H1 (cell line): ENCODE results near the gene STEAP1B. TPM values are rescaled to one million over a fixed set of nuclear protein-coding genes. Genes with fewer than 3 reads are reported as not detected.

Experiments
- CTCF ChIA-PET: fragments of 300-600 bp; sonication (Branson Sonifier 250); formaldehyde crosslinking; loops from one replicate; lab custom pipeline; 2021; ENCODE audit not compliant: partially characterized antibody; lab: Charles Lee
- POLR2A ChIA-PET: fragments of 300-600 bp; sonication (Branson Sonifier 250); formaldehyde crosslinking; loops from one replicate; lab custom pipeline; 2021; ENCODE audit warnings: inconsistent platforms; ENCODE audit not compliant: partially characterized antibody; lab: Charles Lee
- DNase-seq, 2 experiments: peaks; one replicate each; pipeline versions ENCODE4 v3.0.0 to v3.0.0-alpha.2; 2010 to 2022; ENCODE audit warnings: low spot score in 2 of 2, low read depth in 1 of 2, mixed read lengths in 1 of 2
- FAIRE-seq: peaks from 2 replicates; lab custom pipeline; 2011; peaks lifted over from hg19 to GRCh38; lab: Jason Lieb, UNC
- H2AFZ ChIP-seq: 2 replicates; pipeline ENCODE4 v1.8.1; 2012; ENCODE audit warnings: low read length, inconsistent platforms
- H2AK5ac ChIP-seq: 2 replicates; pipeline ENCODE4 v1.6.1; 2013; ENCODE audit warnings: low read depth, low read length
- H2BK120ac ChIP-seq: replicated peaks from 2 replicates; pipeline ENCODE3; 2013; ENCODE audit warnings: low read depth, low read length, inconsistent platforms
- H2BK12ac ChIP-seq: 2 replicates; pipeline ENCODE4 v1.6.1; 2013; ENCODE audit warnings: low read depth, low read length
- H2BK15ac ChIP-seq: 2 replicates; pipeline ENCODE4 v1.6.1; 2013; ENCODE audit warnings: low read length
- H2BK20ac ChIP-seq: 2 replicates; pipeline ENCODE4 v1.6.1; 2013; ENCODE audit warnings: low read length
- H2BK5ac ChIP-seq: 2 replicates; pipeline ENCODE4 v1.6.1; 2013; ENCODE audit warnings: low read depth, low read length
- H3K14ac ChIP-seq: 2 replicates; pipeline ENCODE4 v1.6.1; 2013; ENCODE audit warnings: inconsistent platforms; ENCODE audit not compliant: insufficient read length
- H3K18ac ChIP-seq: 2 replicates; pipeline ENCODE4 v1.6.1; 2013; ENCODE audit warnings: low read length; ENCODE audit errors: extremely low read depth
- H3K23ac ChIP-seq: 2 replicates; pipeline ENCODE4 v1.6.1; 2013; ENCODE audit warnings: inconsistent platforms; ENCODE audit not compliant: insufficient read length
- H3K23me2 ChIP-seq: 2 replicates; pipeline ENCODE4 v1.6.1; 2013; ENCODE audit warnings: low read depth, low read length
- H3K27ac ChIP-seq: 2 replicates; pipeline ENCODE4 v1.6.1; 2011; ENCODE audit warnings: low read depth, low read length, inconsistent platforms
- H3K27me3 ChIP-seq, 4 experiments: replicated peaks in 1 of 4; 1 replicate in 1 of 4; 2 replicates in 3 of 4; pipeline versions ENCODE4 v1.6.1 to v1.8.1; 2011 to 2013; ENCODE audit warnings: low read length in 3 of 4, mild to moderate bottlenecking in 3 of 4, inconsistent platforms in 2 of 4, mixed read lengths in 2 of 4, moderate library complexity in 1 of 4; ENCODE audit not compliant: control insufficient read depth in 3 of 4, insufficient read depth in 3 of 4; ENCODE audit errors: extremely low read depth in 1 of 4
- H3K36me3 ChIP-seq, 4 experiments: 2 replicates each; pipeline versions ENCODE4 v1.6.1 to v1.8.1; 2011 to 2013; ENCODE audit warnings: mild to moderate bottlenecking in 4 of 4, low read length in 3 of 4, moderate library complexity in 2 of 4, control low read depth in 1 of 4, inconsistent platforms in 1 of 4; ENCODE audit not compliant: insufficient read depth in 4 of 4, control insufficient read depth in 2 of 4
- H3K4ac ChIP-seq: replicated peaks from 2 replicates; pipeline ENCODE3; 2013; ENCODE audit warnings: low read length, low read depth, mixed read lengths, inconsistent platforms; ENCODE audit not compliant: insufficient read length
- H3K4me1 ChIP-seq, 4 experiments: replicated peaks in 1 of 4; 1 replicate in 1 of 4; 2 replicates in 3 of 4; pipeline versions ENCODE4 v1.6.1 to v1.8.1; 2011 to 2013; ENCODE audit warnings: low read length in 3 of 4, inconsistent platforms in 2 of 4, mixed read lengths in 1 of 4; ENCODE audit not compliant: insufficient read depth in 4 of 4, control insufficient read depth in 3 of 4
- H3K4me2 ChIP-seq, 2 experiments: 2 replicates each; pipeline versions ENCODE4 v1.6.1 to v1.8.1; 2011 to 2013; ENCODE audit warnings: low read depth in 2 of 2, low read length in 2 of 2, control low read depth in 1 of 2, inconsistent platforms in 1 of 2, mild to moderate bottlenecking in 1 of 2; ENCODE audit not compliant: insufficient read depth in 1 of 2
- H3K4me3 ChIP-seq, 4 experiments: fragments of 200-600, 300-600 bp in 1 of 4; sonication (generic), shearing (Covaris generic), sonication (Bioruptor Twin) in 1 of 4; 2 replicates each; pipeline versions ENCODE4 v1.5.1 to v1.8.1; 2011 to 2016; ENCODE audit warnings: low read length in 4 of 4, low read depth in 3 of 4, control low read depth in 2 of 4, inconsistent platforms in 2 of 4, mild to moderate bottlenecking in 2 of 4, mixed read lengths in 1 of 4, moderate library complexity in 1 of 4; ENCODE audit not compliant: insufficient read depth in 2 of 4; ENCODE audit errors: extremely low read depth in 1 of 4
- H3K56ac ChIP-seq: replicated peaks from 2 replicates; pipeline ENCODE3; 2013; ENCODE audit warnings: low read depth, mild to moderate bottlenecking, mixed read lengths, low read length, inconsistent platforms; ENCODE audit not compliant: insufficient read length
- H3K79me1 ChIP-seq: 2 replicates; pipeline ENCODE4 v1.6.1; 2013; ENCODE audit warnings: low read depth, low read length, control low read depth
- H3K79me2 ChIP-seq, 2 experiments: 2 replicates each; pipeline versions ENCODE4 v1.6.1 to v1.8.1; 2012 to 2013; ENCODE audit warnings: low read length in 2 of 2, mild to moderate bottlenecking in 2 of 2, inconsistent platforms in 1 of 2; ENCODE audit not compliant: insufficient read depth in 2 of 2, control insufficient read depth in 1 of 2
- H3K9ac ChIP-seq, 4 experiments: replicated peaks in 1 of 4; 1 replicate in 1 of 4; 2 replicates in 3 of 4; pipeline versions ENCODE4 v1.6.1 to v1.8.1; 2011 to 2013; ENCODE audit warnings: low read depth in 3 of 4, low read length in 3 of 4, control low read depth in 2 of 4, mild to moderate bottlenecking in 2 of 4, moderate library complexity in 2 of 4, inconsistent platforms in 1 of 4; ENCODE audit errors: extremely low read depth in 1 of 4
- H3K9me3 ChIP-seq, 2 experiments: 2 replicates each; pipeline versions ENCODE4 v1.6.1 to v1.8.1; 2012 to 2013; ENCODE audit warnings: mild to moderate bottlenecking in 2 of 2, moderate library complexity in 2 of 2, control low read depth in 1 of 2, inconsistent platforms in 1 of 2, low read depth in 1 of 2, low read length in 1 of 2, mixed read lengths in 1 of 2; ENCODE audit not compliant: insufficient read depth in 2 of 2
- H4K20me1 ChIP-seq, 2 experiments: replicated peaks in 1 of 2; 2 replicates each; pipeline versions ENCODE3 to v1.8.1; 2011 to 2013; ENCODE audit warnings: inconsistent platforms in 2 of 2, low read length in 2 of 2, mild to moderate bottlenecking in 1 of 2; ENCODE audit not compliant: insufficient read depth in 2 of 2, control insufficient read depth in 1 of 2
- H4K5ac ChIP-seq: 2 replicates; pipeline ENCODE4 v1.6.1; 2013; ENCODE audit warnings: low read length, low read depth, mixed read lengths, inconsistent platforms; ENCODE audit not compliant: insufficient read length
- H4K8ac ChIP-seq: 2 replicates; pipeline ENCODE4 v1.8.0; 2013; ENCODE audit warnings: mild to moderate bottlenecking, moderate library complexity, low read length, inconsistent platforms; ENCODE audit not compliant: insufficient read depth; ENCODE audit errors: extremely low read depth
- H4K91ac ChIP-seq: replicated peaks from 2 replicates; pipeline ENCODE3; 2013; ENCODE audit warnings: low read length, mixed read lengths, inconsistent platforms; ENCODE audit not compliant: insufficient read length
- ASH2L ChIP-seq: fragments of 200-600, 300-600 bp; sonication (generic); IDR thresholded peaks from one replicate; pipeline ENCODE4 v1.7.1; 2017; ENCODE audit warnings: low read length
- HDAC2 ChIP-seq, 2 experiments: fragments of 300-600 bp in 1 of 2; sonication (generic) in 1 of 2; IDR thresholded peaks; 2 replicates each; pipeline ENCODE4 v1.6.1; 2011 to 2012; ENCODE audit warnings: low read depth in 2 of 2, low read length in 2 of 2, mild to moderate bottlenecking in 2 of 2, moderate library complexity in 2 of 2, borderline replicate concordance in 1 of 2, inconsistent platforms in 1 of 2
- RAD21 ChIP-seq, 2 experiments: IDR thresholded peaks in 1 of 2; conservative IDR thresholded peaks in 1 of 2; 2 replicates each; pipeline ENCODE4 v1.6.1; 2011; ENCODE audit warnings: low read depth in 2 of 2, low read length in 2 of 2, improper control_type of control experiment in 1 of 2, inconsistent platforms in 1 of 2, mild to moderate bottlenecking in 1 of 2, moderate library complexity in 1 of 2
- SAP30 ChIP-seq: fragments of 300-600 bp; sonication (generic); IDR thresholded peaks from 2 replicates; pipeline ENCODE4 v1.7.1; 2012; ENCODE audit warnings: low read length, moderate library complexity, mild to moderate bottlenecking, inconsistent platforms; ENCODE audit not compliant: insufficient read depth, insufficient replicate concordance
- WGBS, 2 experiments: shearing (Covaris generic) in 1 of 2; methylation state at CpG; one replicate each; pipeline versions ENCODE4 v1.1.6 to v1.1.7; 2013 to 2015; ENCODE audit warnings: low lambda C conversion rate in 2 of 2, mixed read lengths in 2 of 2, inconsistent platforms in 1 of 2, low coverage in 1 of 2, missing lambda C conversion rate in 1 of 2; ENCODE audit not compliant: insufficient replicate concordance in 2 of 2, insufficient coverage in 1 of 2, insufficient read length in 1 of 2; ENCODE audit errors: extremely low coverage in 1 of 2, missing lambda C conversion rate in 1 of 2; 5-methylcytosine and 5-hydroxymethylcytosine counted together
- polyA plus RNA-seq, 7 experiments: library from polyadenylated mRNA; depleted of rRNA in 3 of 7; stranded (reverse) in 5 of 7; unstranded in 2 of 7; fragments of >200 nt in 5 of 7; fragments of 200-250 nt in 2 of 7; gene quantifications; 1 replicate in 5 of 7; 2 replicates in 1 of 7; 4 replicates in 1 of 7; pipeline versions ENCODE4 v1.2.1 to v1.2.3, GENCODE V29; 2011 to 2013; ENCODE audit warnings: missing spikeins in 2 of 7, mixed read lengths in 2 of 7
- total RNA-seq: library from RNA; stranded (reverse); fragmentation: NEBNext Ultra II Directional; extraction: Animal tissue kit (Norgen Biotek cat#: 25700); gene quantifications from 2 replicates; pipeline ENCODE4 v1.2.1, GENCODE V29; 2021
- TF ChIP-seq, protein P1 (sequence below): IDR thresholded peaks from 2 replicates; pipeline ENCODE4 v1.6.1; 2012; ENCODE audit warnings: low read length, inconsistent platforms

The STEAP1B gene
- total and polyA plus RNA-seq, 2 of the 8 experiments (the other 6 are each of a cell fraction or from before 2014, with no cell fraction given) = 5.4 to 8.7 TPM

DNA sequence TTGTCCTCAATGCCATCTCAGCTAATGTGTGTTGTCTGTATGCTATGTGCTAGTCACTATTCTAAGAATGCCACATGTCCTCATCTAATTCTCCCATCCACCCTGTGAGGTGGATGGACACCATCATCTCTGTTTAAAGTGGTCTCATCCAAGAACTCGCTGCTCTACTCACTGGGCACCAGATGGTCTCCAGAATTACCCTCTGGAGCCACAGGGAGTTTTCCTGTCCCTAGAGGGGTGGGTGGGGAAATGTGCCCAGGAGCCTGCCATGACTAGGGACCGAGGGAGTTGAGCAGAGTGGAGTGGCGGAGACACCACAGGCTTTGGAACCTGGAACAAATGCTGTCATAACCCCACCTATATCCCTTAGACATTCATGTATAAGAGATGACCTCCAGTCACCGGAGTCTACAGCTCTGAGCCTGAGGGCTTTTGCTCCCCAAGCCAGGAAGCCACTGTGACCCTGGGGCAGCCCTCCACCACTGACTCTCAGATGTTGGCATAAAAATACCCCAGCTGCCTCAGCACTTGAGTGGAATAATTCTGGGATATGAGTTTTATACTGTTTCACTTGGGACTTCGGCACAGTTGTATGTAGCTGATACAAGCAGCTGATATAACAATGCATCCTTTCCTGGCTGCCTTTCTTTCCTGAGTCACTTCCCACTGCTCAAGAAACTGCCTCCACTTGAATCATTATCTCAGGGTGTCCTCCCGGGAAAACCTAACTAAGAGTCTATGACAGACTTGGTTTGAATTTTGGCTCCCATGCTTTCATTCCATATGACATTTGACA is 81.5 kb downstream of the STEAP1B start:
- H3K4me2 ChIP-seq = no peak overlapping the region
- TF ChIP-seq, protein P1, sequence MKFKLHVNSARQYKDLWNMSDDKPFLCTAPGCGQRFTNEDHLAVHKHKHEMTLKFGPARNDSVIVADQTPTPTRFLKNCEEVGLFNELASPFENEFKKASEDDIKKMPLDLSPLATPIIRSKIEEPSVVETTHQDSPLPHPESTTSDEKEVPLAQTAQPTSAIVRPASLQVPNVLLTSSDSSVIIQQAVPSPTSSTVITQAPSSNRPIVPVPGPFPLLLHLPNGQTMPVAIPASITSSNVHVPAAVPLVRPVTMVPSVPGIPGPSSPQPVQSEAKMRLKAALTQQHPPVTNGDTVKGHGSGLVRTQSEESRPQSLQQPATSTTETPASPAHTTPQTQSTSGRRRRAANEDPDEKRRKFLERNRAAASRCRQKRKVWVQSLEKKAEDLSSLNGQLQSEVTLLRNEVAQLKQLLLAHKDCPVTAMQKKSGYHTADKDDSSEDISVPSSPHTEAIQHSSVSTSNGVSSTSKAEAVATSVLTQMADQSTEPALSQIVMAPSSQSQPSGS = no peak
- no peak for TF ChIP-seq ASH2L
- no peak for TF ChIP-seq HDAC2 (IDR thresholded peaks at IDR 0.05; ENCODE audit: borderline replicate concordance in 1 of 2, low read depth in 2 of 2, low read length in 2 of 2)
- TF ChIP-seq RAD21 (IDR thresholded peaks at IDR 0.05 in 1 of 2, conservative IDR thresholded peaks at IDR 0.05 in 1 of 2; ENCODE audit: low read depth in 2 of 2, low read length in 2 of 2) = no peak
- no peak for TF ChIP-seq SAP30

More for the DNA sequence above, 81.5 kb downstream of the STEAP1B start:
- no peak overlapping the region for H3K4ac ChIP-seq
- H3K23me2 ChIP-seq = no peaks in the 10 kb centered on the region
- H4K8ac ChIP-seq = no peak overlapping the region
- no peaks in the 10 kb centered on the region for H3K36me3 ChIP-seq
- DNase-seq (no peak), FAIRE-seq (no peak)
- POLR2A ChIA-PET = no interaction called here
- no peaks in the 10 kb centered on the region for H3K79me2 ChIP-seq
- no peak overlapping the region for H3K14ac ChIP-seq
- H3K27ac ChIP-seq = no peak overlapping the region
- no peaks in the 10 kb centered on the region for H3K9me3 ChIP-seq
- 87% methylated on average over 6 of the region's 6 CpGs; no CpG with 5 or more reads in 1 of the 2 experiments for WGBS, 2 experiments
- no peaks in the 10 kb centered on the region for H3K27me3 ChIP-seq
- no peak overlapping the region for H2AFZ ChIP-seq
- no peaks in the 10 kb centered on the region for H3K79me1 ChIP-seq
- H3K4me1 ChIP-seq = no peaks in the 10 kb centered on the region
- no peak overlapping the region for H4K5ac ChIP-seq
- no peak overlapping the region for H3K4me3 ChIP-seq
- H2BK20ac ChIP-seq = no peak overlapping the region
- H3K18ac ChIP-seq = no peak overlapping the region
- no peak overlapping the region for H2BK12ac ChIP-seq
- CTCF ChIA-PET = interaction anchor here (1.5 to 3.2 kb wide), 2 partner anchors 34 to 309 kb away, joined by 3 to 7 read pairs; no protein-coding TSS in a partner anchor
- H2BK5ac ChIP-seq = no peak overlapping the region
- no peak overlapping the region for H3K23ac ChIP-seq
- no peak overlapping the region for H3K56ac ChIP-seq
- no peak overlapping the region for H2BK15ac ChIP-seq
- H4K91ac ChIP-seq = no peak overlapping the region
- H3K9ac ChIP-seq = no peak overlapping the region
- no peaks in the 10 kb centered on the region for H4K20me1 ChIP-seq
- H2BK120ac ChIP-seq = no peak overlapping the region
- no peak overlapping the region for H2AK5ac ChIP-seq
